HuH-7 (cell line): ENCODE measurements around the gene ATXN1.

ENCODE experiments used
- DNase-seq: peaks from one replicate; pipeline ENCODE4 v3.0.0; 2011; ENCODE audit warnings: low spot score

The ATXN1 gene

DNA sequence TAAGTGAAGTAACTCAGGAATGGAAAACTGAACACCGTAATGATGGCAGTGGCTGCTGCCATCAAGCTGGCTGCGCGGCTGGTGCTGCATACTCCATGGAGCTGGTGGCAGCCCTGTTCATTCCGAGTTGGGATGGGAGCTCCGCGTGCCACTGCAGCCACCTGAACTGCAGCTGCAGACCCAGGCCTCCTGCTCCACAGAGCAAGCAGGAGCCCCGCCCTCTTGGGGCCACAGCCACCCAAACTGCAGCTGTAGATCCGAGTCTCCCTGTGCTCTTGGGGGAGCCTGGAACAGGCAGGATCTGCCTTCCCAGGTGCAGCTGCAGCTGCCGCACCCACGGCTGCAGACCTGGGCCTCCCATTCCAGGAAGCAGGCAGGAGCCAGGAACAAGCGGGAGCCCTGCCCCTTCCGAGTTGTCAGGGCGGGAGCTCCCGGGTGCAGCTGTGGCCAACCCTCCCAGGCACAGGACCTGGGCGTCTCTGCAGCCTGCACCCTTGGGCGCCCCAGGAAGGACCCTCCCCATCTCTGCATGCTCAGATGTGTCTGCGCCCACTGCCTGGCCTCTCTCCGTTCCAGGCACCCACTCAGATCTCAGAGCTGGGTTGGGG lies 402.6 kb downstream of the ATXN1 start:
- no peak for DNase-seq

DNA sequence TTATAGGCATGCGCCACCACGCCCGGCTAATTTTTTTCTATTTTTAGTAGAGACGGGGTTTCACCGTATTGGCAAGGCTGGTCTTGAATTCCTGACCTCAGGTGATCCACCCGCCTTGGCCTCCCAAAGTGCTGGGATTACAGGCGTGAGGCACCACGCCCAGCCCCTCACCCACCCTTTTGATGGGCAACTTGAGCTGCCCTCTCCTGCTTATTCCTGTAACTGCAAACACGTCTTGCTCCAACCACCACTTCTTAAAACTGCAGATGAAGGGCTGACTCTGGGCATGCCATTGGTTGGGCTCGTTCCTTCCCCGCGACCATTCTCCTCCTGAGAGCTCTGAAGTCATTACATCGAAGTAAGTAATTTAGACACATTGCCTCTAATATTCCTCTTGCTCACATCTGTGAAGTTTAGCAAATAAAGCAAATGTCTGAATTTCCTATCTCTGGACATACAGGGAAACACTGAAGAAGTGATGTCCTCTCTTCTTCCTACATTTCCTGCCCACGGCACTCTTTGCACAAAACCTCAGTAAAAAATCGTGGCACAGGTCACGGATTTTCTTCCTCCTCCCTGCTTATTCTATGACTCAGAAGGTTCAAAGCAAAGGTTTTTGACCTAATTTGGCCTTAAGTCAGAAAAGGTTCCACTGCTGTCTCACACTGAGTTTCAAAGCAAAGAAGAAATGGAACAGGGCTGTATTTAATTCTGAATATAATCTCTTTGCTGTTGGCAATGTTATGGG lies 405.4 kb downstream of the ATXN1 start:
- DNase-seq, result no peak

DNA sequence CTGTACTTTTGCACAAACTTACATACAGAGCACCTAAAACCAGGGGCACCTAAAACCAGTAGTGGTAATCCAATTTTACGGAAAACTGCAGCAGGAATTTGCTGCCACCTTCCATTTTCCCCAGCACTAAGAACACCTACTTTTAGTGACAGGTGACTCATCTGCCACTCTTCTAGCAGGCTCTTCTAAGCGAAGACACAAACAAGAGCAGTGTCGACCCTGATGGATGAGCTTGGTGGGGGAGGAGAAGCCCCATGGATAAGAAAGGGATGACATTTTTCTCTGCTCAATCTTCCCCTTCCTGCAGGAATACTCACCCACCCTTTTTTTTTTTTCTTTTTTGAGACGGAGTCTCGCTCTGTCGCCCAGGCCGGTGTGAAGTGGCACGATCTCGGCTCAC lies 406.0 kb downstream of the ATXN1 start:
- no peak for DNase-seq

DNA sequence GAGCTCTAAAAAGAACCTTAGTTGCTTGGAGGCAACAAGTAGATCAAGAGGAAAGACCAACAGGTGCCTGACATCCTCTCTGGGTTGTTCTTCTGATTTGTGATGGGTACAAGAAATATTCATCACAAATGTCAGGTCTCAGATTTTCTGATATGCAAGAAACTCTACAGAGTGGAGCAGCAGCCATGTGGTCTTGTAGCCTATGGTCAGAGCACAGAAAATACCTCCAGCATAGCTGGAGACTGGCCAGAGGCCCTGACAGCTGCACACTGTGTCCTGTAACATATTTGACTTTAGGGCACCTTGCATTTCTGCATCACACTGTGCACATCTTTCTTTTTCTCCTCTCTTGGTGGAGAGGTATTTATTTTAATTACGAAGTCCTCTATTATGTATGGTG lies 406.6 kb downstream of the ATXN1 start:
- no peak for DNase-seq

DNA sequence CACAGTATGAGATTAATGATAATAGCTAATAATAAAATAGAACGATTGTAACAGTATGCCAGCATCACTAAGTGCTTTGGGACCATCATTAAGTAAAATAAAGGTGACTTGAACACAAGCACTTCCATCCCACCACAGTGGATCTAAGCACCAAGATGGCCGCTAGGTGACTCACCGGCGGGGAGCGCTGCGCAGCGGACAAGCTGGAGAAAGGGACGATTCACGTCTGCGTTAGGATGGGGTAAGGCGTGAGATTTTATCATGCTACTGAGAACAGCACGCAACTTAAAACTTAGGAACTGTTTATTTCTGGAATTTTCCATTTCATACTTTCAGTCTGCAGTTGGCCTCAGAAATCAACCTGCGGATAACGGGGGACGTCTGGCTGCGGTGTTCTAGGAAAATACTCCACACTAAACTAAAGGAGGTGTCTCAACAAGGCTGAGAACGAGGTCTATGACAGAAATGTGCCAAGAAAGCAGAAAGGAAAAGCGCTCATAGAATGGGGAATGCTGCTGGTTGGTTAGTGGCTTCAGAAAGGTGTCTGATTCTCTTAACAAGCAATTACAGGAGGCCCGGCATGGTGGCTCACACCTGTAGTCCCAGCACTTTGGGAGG lies 408.3 kb downstream of the ATXN1 start:
- DNase-seq, result no peak

- DNase-seq, result no peak
Observed at GRCh38 chr6:16352258-16352635, 409.0 kb downstream of the ATXN1 start.

DNA sequence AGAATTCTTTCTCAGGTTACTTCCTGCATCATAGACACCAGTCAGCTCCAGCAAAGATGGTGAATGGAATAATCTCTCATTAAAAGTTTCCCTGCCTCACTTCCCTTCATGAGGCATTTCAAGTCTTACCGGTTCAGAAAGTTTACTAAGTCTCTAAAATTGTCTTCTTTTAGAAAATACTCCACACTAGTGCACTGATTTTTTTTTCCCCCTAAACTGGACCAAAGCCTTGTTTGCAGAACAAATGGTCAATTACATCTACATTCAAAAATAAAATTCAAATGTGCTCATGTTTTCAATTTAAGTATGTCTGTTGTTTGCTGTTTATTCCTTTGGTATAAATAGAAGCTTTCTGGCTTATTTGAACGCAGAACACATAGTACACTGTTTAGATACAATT lies 411.7 kb downstream of the ATXN1 start:
- DNase-seq, result no peak

DNA sequence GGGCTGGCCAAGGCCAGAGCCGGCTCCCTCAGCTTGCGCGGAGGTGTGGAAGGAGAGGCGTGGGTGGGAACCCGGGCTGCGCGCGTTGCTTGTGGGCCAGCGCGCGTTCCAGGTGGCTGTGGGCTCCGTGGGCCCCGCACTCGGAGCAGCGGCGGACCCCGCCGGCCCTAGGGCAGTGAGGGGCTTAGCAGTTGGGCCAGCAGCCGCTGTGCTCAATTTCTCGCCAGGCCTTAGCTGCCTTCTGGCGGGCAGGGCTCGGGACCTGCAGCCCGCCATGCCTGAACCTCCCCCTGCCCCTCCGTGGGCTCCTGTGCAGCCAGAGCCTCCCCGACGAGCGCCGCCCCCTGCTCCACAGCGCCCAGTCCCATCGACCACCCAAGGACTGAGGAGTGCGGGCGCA lies 414.4 kb downstream of the ATXN1 start:
- DNase-seq, result no peak

DNA sequence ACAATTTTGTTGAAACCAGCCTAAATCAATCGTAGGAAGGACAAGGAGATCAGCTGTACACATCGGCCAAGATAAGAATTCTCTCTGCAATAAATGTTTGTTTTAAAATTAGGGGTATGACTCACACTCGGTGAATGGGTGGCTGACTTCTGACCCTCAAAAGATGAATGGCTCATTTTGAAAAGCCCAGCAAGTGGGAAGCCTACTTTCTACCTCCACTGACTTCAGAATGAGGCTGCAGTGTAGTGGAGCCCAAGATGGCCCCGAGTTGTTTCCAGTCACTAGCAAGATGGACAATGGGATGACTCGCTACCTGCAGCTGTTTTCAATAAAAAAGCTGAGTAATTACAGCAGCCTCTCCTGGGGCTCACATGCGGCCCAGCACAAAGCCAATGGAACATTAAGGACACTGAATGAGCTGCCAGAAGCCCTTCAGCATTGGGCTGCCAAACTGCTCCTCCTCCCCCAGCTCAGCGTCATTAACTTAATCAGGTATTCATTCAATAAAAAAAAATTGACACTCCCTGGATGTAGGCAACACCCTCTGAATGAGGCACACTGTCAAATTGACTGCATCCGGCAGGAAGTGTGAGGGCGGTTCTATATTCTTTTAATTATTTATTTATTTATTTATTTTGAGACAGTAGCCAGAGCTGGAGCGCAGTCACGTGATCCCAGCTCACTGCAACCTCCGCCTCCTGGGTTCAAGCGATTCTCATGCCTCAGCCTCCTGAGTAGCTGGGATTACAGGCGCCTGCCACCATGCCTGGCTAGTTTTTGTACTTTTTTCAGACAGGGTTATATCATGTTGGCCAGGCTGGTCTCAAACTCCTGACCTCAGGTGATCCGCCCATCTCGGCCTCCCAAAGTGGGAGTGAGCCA lies 415.6 kb downstream of the ATXN1 start:
- peak; percentile 31 for DNase-seq

- DNase-seq, result no peak
Observed at GRCh38 chr6:16344756-16345155, 416.5 kb downstream of the ATXN1 start.

DNA sequence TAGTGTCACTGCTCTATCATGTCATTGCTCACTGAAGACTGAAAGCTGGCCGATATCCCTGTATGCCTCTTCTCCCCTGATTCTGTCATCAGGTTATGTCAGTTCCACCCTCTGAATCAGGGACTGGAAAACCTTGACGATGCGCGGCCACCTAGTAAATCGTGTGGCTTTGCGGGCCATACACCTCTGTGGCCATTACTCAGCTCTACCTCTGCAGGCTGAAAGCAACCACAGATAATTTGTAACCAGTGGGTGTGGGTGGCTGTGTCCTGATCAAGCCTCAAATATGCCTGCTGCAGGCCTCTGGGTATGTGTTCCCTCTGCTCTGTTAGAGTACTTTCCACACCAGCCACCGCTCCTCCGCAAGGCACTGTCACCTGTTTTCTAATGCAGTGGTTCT lies 417.7 kb downstream of the ATXN1 start:
- no peak for DNase-seq

DNA sequence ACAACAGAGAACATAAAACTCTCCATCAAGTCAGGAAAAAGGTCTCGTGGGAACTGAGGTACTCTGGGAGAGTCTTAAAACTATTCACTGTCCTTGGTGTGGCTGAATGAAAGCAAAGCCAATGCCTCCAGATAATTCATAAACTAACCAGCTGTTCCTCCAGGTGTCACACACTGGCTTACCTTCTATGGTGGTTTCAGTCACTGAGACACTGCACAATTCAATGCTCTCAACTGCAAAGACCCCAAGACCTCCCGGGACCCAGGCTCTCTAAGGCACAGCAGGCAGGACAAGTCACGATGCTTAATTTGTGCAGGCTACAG lies 422.0 kb downstream of the ATXN1 start:
- DNase-seq, result no peak

DNA sequence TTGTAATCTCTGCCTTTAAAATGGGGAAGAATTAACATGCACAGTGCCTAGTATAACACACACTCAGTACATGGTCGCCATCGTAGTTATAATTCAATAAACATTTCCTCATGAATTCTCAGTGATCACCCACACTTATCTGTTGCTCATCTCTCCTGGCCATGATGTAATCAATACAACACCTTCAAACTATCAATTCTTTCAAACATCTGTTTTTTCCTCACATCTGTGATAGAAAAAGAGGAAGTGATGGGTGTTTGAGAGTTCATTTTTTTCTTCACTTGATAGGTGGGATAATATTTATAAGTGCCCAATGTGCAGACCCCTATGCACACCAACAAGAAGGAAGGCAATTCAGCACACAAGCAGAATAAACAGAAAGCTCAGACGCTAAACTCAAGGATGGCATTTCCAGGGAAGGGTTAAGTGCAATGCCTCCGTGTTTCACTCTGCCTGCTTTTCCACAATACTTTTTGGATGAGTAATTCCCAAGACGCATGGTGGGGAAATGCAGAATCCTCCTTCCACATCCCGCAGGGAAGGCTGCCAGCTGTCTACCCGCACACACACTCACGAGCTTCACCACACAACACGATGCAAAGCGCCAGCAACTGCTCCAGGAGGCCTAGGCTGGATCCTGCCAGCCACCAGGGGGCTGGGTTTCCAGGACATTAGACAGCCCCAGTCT lies 422.5 kb downstream of the ATXN1 start:
- DNase-seq, result no peak

- DNase-seq, result no peak
Observed at GRCh38 chr6:16337295-16337975, 423.8 kb downstream of the ATXN1 start.

DNA sequence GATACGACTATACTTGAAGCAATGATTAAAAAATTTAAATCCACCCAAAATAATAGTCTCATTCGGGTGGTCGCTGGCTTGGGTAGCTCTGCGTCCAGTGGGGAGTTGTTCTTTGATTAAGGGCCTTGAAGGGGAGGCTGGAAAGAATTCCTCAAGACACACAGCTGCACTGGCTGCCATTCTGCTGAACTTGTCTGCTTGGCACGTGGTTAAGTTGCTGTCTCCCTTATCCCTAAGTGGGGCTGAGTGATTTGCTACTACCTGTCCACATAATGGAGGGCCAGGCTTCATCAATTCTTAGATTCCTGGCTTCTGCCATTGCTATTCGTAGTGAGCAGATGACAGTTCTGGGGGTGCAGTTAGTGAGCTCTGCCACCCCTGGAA lies 424.4 kb downstream of the ATXN1 start:
- DNase-seq, result no peak

- no peak for DNase-seq
Observed at GRCh38 chr6:16336056-16336818, 425.0 kb downstream of the ATXN1 start.

DNA sequence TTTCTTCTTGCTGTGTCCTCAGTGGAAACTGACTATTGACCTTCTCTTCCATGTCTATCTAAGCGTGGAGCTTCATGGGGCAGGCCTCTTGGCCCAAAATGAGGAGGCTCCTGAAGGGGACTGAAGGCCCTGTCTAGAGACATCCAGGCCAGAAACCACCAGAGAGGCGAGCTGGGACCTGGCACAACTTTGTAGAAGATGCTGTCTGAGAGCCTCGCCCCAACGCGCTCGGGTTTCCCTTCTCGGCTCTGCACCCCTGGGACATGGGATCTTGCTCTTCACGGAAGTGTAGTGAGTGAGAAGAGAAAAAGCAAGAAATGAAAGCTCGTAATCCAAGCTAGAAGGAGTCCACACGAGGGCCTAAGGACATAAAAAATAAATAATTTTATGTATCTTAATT lies 426.1 kb downstream of the ATXN1 start:
- DNase-seq, result no peak

GRCh38 chr6:16334671-16335070 lies 426.6 kb downstream of the ATXN1 start:
- DNase-seq, result no peak

DNA sequence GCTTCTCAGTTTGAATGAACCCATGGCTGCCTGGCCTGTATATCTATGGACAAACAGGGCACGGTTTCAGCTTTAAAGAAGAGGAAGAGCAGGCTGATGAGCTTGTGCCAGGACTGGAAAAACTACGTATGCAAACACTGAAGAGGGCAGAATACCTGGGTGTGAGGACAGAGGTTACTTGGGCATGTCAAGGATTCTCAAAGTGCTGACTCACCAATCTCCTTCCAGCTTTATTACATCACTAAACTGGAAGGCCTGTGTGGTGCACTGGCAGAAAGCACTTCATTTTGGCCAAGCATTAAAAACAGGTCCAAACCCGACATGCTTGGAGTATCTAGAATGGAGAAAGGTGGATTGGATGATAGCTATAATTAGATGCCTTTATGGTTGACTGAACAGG lies 427.7 kb downstream of the ATXN1 start:
- DNase-seq, result no peak

- DNase-seq, result peak; percentile 78
Observed at GRCh38 chr6:16332175-16332542, 429.1 kb downstream of the ATXN1 start.
